Thymus (tissue), 11 donors: ENCODE data around the gene EIF2AK2. TPM values are rescaled to one million over a fixed set of nuclear protein-coding genes. Genes with fewer than 3 reads are reported as not detected.
A peak's percentile ranks its signal among the peaks of the same experiment; 100 is the strongest.

Experiments
- DNase-seq, 9 donors: peaks; one replicate each; pipeline ENCODE4 v3.0.0-alpha.2; 2013; ENCODE audit warnings: low spot score in 9 of 9, low read depth in 6 of 9, missing footprints in 1 of 9
- H3K27ac ChIP-seq, 2 donors: one replicate each; pipeline ENCODE4 v1.5.1; 2013; ENCODE audit warnings: control low read depth in 1 of 2, low read depth in 1 of 2, low read length in 1 of 2, mild to moderate bottlenecking in 1 of 2, moderate library complexity in 1 of 2
- H3K27me3 ChIP-seq, 2 donors: one replicate each; pipeline ENCODE4 v1.5.1; 2013; ENCODE audit warnings: low read length in 1 of 2; ENCODE audit not compliant: control insufficient read depth in 2 of 2, insufficient read depth in 1 of 2
- H3K36me3 ChIP-seq, 2 donors: one replicate each; pipeline ENCODE4 v1.5.1; 2013; ENCODE audit warnings: low read length in 1 of 2, mild to moderate bottlenecking in 1 of 2, moderate library complexity in 1 of 2; ENCODE audit not compliant: control insufficient read depth in 2 of 2, insufficient read depth in 2 of 2
- H3K4me1 ChIP-seq, 2 donors: one replicate each; pipeline ENCODE4 v1.5.1; 2013; ENCODE audit warnings: low read length in 2 of 2; ENCODE audit not compliant: control insufficient read depth in 2 of 2, insufficient read depth in 2 of 2
- H3K4me3 ChIP-seq, 2 donors: one replicate each; pipeline ENCODE4 v1.5.1; 2013; ENCODE audit warnings: low read length in 2 of 2, control low read depth in 1 of 2, mild to moderate bottlenecking in 1 of 2
- H3K9me3 ChIP-seq, 2 donors: one replicate each; pipeline ENCODE4 v1.5.1; 2013; ENCODE audit warnings: low read length in 1 of 2, mild to moderate bottlenecking in 1 of 2; ENCODE audit not compliant: control insufficient read depth in 2 of 2, insufficient read depth in 1 of 2
- WGBS: extraction: QIAGEN DNeasy Blood & Tissue Kit; methylation state at CpG from one replicate; pipeline ENCODE4 v1.1.7; 2013; 5-methylcytosine and 5-hydroxymethylcytosine counted together
- polyA plus RNA-seq: library from polyadenylated mRNA; stranded (reverse); fragments of 200-250 nt; gene quantifications from one replicate; pipeline ENCODE4 v1.2.3, GENCODE V29; 2013
- total RNA-seq: library from RNA; stranded (reverse); fragments of 120-200 nt; gene quantifications from one replicate; pipeline ENCODE4 v1.2.4, GENCODE V29; 2013
- donor health status: healthy.

The EIF2AK2 gene
- total and polyA plus RNA-seq, 2 donors: 9.6 to 19.9 TPM

DNA sequence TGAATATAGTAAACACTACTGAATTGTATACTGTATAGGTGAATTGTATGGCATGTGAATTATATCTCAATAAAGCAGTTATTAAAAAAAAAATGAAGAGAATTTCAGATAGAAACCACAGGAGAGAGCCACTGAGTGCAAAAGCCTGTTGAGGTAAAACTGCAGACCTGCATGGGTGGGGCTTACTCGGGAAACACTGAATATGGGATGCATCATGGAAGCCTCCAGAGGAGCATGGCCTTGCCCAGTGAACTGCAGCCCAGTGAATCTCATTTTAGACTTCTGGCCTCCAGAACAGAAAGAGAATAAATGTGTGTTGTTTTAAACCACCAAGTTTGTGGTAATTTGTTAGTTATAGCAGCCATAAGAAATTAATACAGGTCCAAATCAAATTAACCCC lies 56.7 kb downstream of the EIF2AK2 start:
- no peak for DNase-seq

GRCh38 chr2:37098416-37099118 lies 58.2 kb downstream of the EIF2AK2 start:
- 98% methylated on average over 4 of the region's 4 CpGs for WGBS
- Histone ChIP-seq H3K36me3 (peaks cover 23 to 55% of the 10 kb centered on the region in 2 donors), H3K4me3 (no peak overlapping the region), H3K4me1 (no peaks in the 10 kb centered on the region), H3K9me3 (no peaks in the 10 kb centered on the region), H3K27me3 (no peaks in the 10 kb centered on the region), H3K27ac (no peak overlapping the region)
- DNase-seq: no peak

More for the DNA sequence above, 56.7 kb downstream of the EIF2AK2 start:
- 89% methylated on average over 1 of the region's 1 CpG for WGBS
- H3K4me3 ChIP-seq: no peak overlapping the region
- H3K27ac ChIP-seq: no peak overlapping the region
- H3K4me1 ChIP-seq: no peaks in the 10 kb centered on the region
- H3K9me3 ChIP-seq: no peaks in the 10 kb centered on the region
- H3K27me3 ChIP-seq: no peaks in the 10 kb centered on the region
- peaks cover 10 to 47% of the 10 kb centered on the region in 2 donors for H3K36me3 ChIP-seq

- Histone ChIP-seq H3K27ac (no peak overlapping the region), H3K4me3 (no peak overlapping the region), H3K36me3 (peaks cover 23 to 66% of the 10 kb centered on the region in 2 donors), H3K27me3 (no peaks in the 10 kb centered on the region), H3K9me3 (no peaks in the 10 kb centered on the region), H3K4me1 (no peaks in the 10 kb centered on the region)
- 98% methylated on average over 1 of the region's 1 CpG for WGBS
- DNase-seq: no peak
Observed at GRCh38 chr2:37096568-37096967, 60.2 kb downstream of the EIF2AK2 start.

GRCh38 chr2:37091873-37092272 lies 64.9 kb downstream of the EIF2AK2 start:
- H3K27ac ChIP-seq: no peak overlapping the region
- H3K36me3 ChIP-seq: peaks cover 25 to 53% of the 10 kb centered on the region in 2 donors
- H3K27me3 ChIP-seq: no peaks in the 10 kb centered on the region
- no peaks in the 10 kb centered on the region for H3K9me3 ChIP-seq
- H3K4me1 ChIP-seq: no peaks in the 10 kb centered on the region
- no peak for DNase-seq
- 96% methylated on average over 5 of the region's 5 CpGs for WGBS
- no peak overlapping the region for H3K4me3 ChIP-seq

GRCh38 chr2:37090019-37090477 lies 66.7 kb downstream of the EIF2AK2 start:
- Histone ChIP-seq H3K27me3 (no peaks in the 10 kb centered on the region), H3K4me1 (peaks cover 0 to 3% of the 10 kb centered on the region in 2 donors), H3K9me3 (no peaks in the 10 kb centered on the region), H3K4me3 (no peak overlapping the region), H3K27ac (no peak overlapping the region), H3K36me3 (peaks cover 20 to 45% of the 10 kb centered on the region in 2 donors)
- DNase-seq: no peak
- 94% methylated on average over 4 of the region's 4 CpGs for WGBS

DNA sequence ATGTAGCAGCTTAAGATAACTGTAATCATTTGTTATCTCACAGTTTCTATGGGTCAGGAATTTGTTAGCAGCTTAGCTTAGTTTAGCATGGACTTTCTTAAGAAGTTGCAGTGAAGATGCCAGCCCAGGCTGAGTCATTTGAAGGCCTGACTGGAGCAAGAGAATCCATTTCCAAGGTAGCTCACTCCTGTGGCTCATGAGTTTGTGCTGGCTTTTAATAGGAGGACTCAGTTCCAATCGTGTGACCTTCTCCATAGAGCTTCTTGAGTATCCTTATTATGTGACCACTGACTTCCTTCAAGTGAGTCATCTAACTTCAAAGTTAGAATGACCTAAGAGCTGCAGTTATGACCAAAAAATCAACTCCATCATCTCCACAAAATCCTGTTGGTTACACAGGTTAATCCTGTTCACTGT lies 71.0 kb downstream of the EIF2AK2 start:
- H3K27ac ChIP-seq: no peak overlapping the region
- H3K4me1 ChIP-seq: peaks cover 3 to 6% of the 10 kb centered on the region in 2 donors
- no peaks in the 10 kb centered on the region for H3K27me3 ChIP-seq
- no peaks in the 10 kb centered on the region for H3K9me3 ChIP-seq
- WGBS: 91% methylated on average over 1 of the region's 1 CpG
- H3K36me3 ChIP-seq: peaks cover 5 to 23% of the 10 kb centered on the region in 2 donors
- no peak for DNase-seq
- no peak overlapping the region for H3K4me3 ChIP-seq

DNA sequence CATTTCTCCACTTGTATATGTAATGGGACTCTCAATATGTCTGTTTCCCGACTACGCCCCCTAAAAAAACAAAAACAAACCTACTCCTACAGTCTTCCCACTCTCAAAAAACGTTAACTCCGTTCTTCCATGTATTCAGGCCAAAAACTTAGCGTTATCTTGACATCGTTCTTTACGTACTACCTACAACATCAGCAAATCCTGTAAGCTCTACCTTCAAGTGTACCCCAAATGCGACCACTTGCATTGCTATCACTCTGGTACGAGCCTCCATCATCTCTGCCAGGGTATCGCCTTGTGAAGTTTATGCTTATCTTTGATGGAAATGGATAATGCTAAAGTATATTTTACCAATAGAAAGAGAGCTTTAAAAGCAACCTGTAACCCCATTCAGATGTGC lies 72.0 kb downstream of the EIF2AK2 start:
- no peak for DNase-seq
- peaks cover under 1 to 24% of the 10 kb centered on the region in 2 donors for H3K36me3 ChIP-seq
- peak overlapping the region; percentile 74 for H3K4me3 ChIP-seq
- no peaks in the 10 kb centered on the region for H3K27me3 ChIP-seq
- WGBS: 6% methylated on average over 10 of the region's 10 CpGs
- H3K9me3 ChIP-seq: no peaks in the 10 kb centered on the region
- H3K27ac ChIP-seq: peak overlapping the region; percentile 38 to 85
- peaks cover 6 to 8% of the 10 kb centered on the region in 2 donors for H3K4me1 ChIP-seq

- Histone ChIP-seq H3K4me3 (peak within 1 kb of the TSS; percentile 74), H3K27me3 (no peaks in the 10 kb centered on the region), H3K36me3 (peaks cover 0 to 20% of the 10 kb centered on the region in 2 donors), H3K9me3 (no peaks in the 10 kb centered on the region), H3K27ac (peak within 1 kb of the TSS; percentile 63 to 85), H3K4me1 (peaks cover 6 to 8% of the 10 kb centered on the region in 2 donors)
- under 1% methylated on average over 74 of the region's 74 CpGs for WGBS
- DNase-seq: peak; percentile 89 to 96 (median 92)
Observed at GRCh38 chr2:37083873-37084794, 72.6 kb downstream of the EIF2AK2 start, which contains the start of the genes GPATCH11 and HEATR5B. Gene GPATCH11 (plus strand): TSS chr2:37084518. CDS start chr2:37088382, 3,864 bp downstream. Gene HEATR5B (minus strand): TSS chr2:37084372. CDS start chr2:37083414, 958 bp downstream.
